Ramos (cell line): ENCODE data around the gene HELB.
"Not testable (repeated sequence)": the region's sequence is repeated elsewhere in the genome, so short reads cannot be mapped to it uniquely, and the experiment has no call there.

Source experiments
- in situ Hi-C: fragments of 300-500 bp; cut with MboI; formaldehyde crosslinking; loops from one replicate; pipeline ENCODE4 v1.14.3; 2022; ENCODE audit warnings: low sequenced_read_pairs; ENCODE audit not compliant: unreplicated experiment

HELB gene

GRCh38 chr12:66297923-66298322 is 4.4 kb upstream of the HELB start:
- in situ Hi-C loops = no loop called here

GRCh38 chr12:66302827-66303169 is 505 bp downstream of the HELB start:
- in situ Hi-C loops = no loop called here

- in situ Hi-C loops = not testable (repeated sequence)
These were observed 1.1 kb downstream of the HELB start for GRCh38 chr12:66303316-66303804.

- in situ Hi-C loops = no loop called here
These were observed 2.1 kb downstream of the HELB start for GRCh38 chr12:66304296-66304900.

- in situ Hi-C loops = no loop called here
These were observed 7.3 kb downstream of the HELB start for GRCh38 chr12:66309606-66310005.

- in situ Hi-C loops = no loop called here
These were observed 9.9 kb downstream of the HELB start for GRCh38 chr12:66312189-66312588.

GRCh38 chr12:66314278-66314677 is 12.0 kb downstream of the HELB start:
- in situ Hi-C loops = no loop called here

- in situ Hi-C loops = no loop called here
These were observed 17.1 kb downstream of the HELB start for GRCh38 chr12:66319266-66319954.

GRCh38 chr12:66320996-66321395 is 18.7 kb downstream of the HELB start:
- in situ Hi-C loops = no loop called here

GRCh38 chr12:66321435-66321834 is 19.1 kb downstream of the HELB start:
- in situ Hi-C loops = no loop called here

GRCh38 chr12:66323017-66323416 is 20.7 kb downstream of the HELB start:
- in situ Hi-C loops = no loop called here

- in situ Hi-C loops = no loop called here
These were observed 27.6 kb downstream of the HELB start for GRCh38 chr12:66329941-66330340.

- in situ Hi-C loops = no loop called here
These were observed 28.7 kb downstream of the HELB start for GRCh38 chr12:66331016-66331415.

- in situ Hi-C loops = no loop called here
These were observed 29.5 kb downstream of the HELB start for GRCh38 chr12:66331814-66332213.

- in situ Hi-C loops = no loop called here
These were observed 33.5 kb downstream of the HELB start for GRCh38 chr12:66335746-66336145.

- in situ Hi-C loops = no loop called here
These were observed 35.2 kb downstream of the HELB start for GRCh38 chr12:66337381-66338010.

GRCh38 chr12:66340131-66340530 is 37.8 kb downstream of the HELB start:
- in situ Hi-C loops = no loop called here

- in situ Hi-C loops = no loop called here
These were observed 38.8 kb downstream of the HELB start for GRCh38 chr12:66341126-66341525.

GRCh38 chr12:66345212-66345611 is 42.9 kb downstream of the HELB start:
- in situ Hi-C loops = no loop called here

- in situ Hi-C loops = no loop called here
These were observed 43.7 kb downstream of the HELB start for GRCh38 chr12:66345956-66346355.

GRCh38 chr12:66351301-66351700 is 49.0 kb downstream of the HELB start:
- in situ Hi-C loops = no loop called here

GRCh38 chr12:66352197-66352596 is 49.9 kb downstream of the HELB start:
- in situ Hi-C loops = no loop called here
